CD14-positive monocyte (primary cell): ENCODE results near the gene GOLGA7B. TPM values are rescaled to one million over a fixed set of nuclear protein-coding genes. Genes with fewer than 3 reads are reported as not detected.

Experiments
- DNase-seq, 3 donors: peaks; one replicate each; pipeline ENCODE4 v3.0.0-alpha.2; 2011 to 2022
- H2AFZ ChIP-seq: 2 replicates; pipeline ENCODE4 v1.6.0; 2012; ENCODE audit warnings: mild to moderate bottlenecking, low read depth, low read length, inconsistent platforms; ENCODE audit not compliant: insufficient read depth, poor library complexity, severe bottlenecking
- H3K27ac ChIP-seq, 2 donors: 1 replicate in 1 of 2; 2 replicates in 1 of 2; pipeline ENCODE4 v1.5.1; 2012 to 2013; ENCODE audit warnings: low read length in 2 of 2, control low read depth in 1 of 2, inconsistent platforms in 1 of 2, low read depth in 1 of 2, mild to moderate bottlenecking in 1 of 2
- H3K27me3 ChIP-seq, 2 donors: one replicate each; pipeline versions ENCODE4 v1.6.0 to v1.6.1; 2011 to 2013; ENCODE audit warnings: low read length in 2 of 2; ENCODE audit not compliant: control insufficient read depth in 2 of 2, insufficient read depth in 2 of 2
- H3K36me3 ChIP-seq, 2 donors: replicated peaks in 1 of 2; 1 replicate in 1 of 2; 2 replicates in 1 of 2; pipeline versions ENCODE4 v1.5.1 to v1.6.1; 2012 to 2013; ENCODE audit warnings: low read length in 2 of 2, control low read depth in 1 of 2, inconsistent platforms in 1 of 2, mild to moderate bottlenecking in 1 of 2; ENCODE audit not compliant: insufficient read depth in 2 of 2, control insufficient read depth in 1 of 2
- H3K4me1 ChIP-seq, 2 donors: 1 replicate in 1 of 2; 2 replicates in 1 of 2; pipeline versions ENCODE4 v1.5.1 to v1.6.1; 2012 to 2013; ENCODE audit warnings: low read length in 2 of 2, control low read depth in 1 of 2, inconsistent platforms in 1 of 2, mild to moderate bottlenecking in 1 of 2, moderate library complexity in 1 of 2; ENCODE audit not compliant: insufficient read depth in 2 of 2, control insufficient read depth in 1 of 2
- H3K4me2 ChIP-seq: replicated peaks from 2 replicates; pipeline ENCODE3; 2012; ENCODE audit warnings: low read length, moderate library complexity, mild to moderate bottlenecking; ENCODE audit not compliant: poor library complexity, severe bottlenecking; ENCODE audit errors: extremely low read depth
- H3K4me3 ChIP-seq, 3 experiments: fragments of 200-600 bp in 1 of 3; sonication (generic) in 1 of 3; replicated peaks in 1 of 3; 1 replicate in 2 of 3; 2 replicates in 1 of 3; pipeline ENCODE4 v1.5.1; 2011 to 2013; ENCODE audit warnings: low read length in 3 of 3, mild to moderate bottlenecking in 3 of 3, control low read depth in 2 of 3, low read depth in 2 of 3, inconsistent platforms in 1 of 3, moderate library complexity in 1 of 3
- H3K79me2 ChIP-seq: 2 replicates; pipeline ENCODE4 v1.6.0; 2012; ENCODE audit warnings: mild to moderate bottlenecking, control low read depth, inconsistent platforms, low read length, moderate library complexity; ENCODE audit not compliant: insufficient read depth
- H3K9ac ChIP-seq: 2 replicates; pipeline ENCODE4 v1.6.0; 2017; ENCODE audit warnings: low read length, mild to moderate bottlenecking; ENCODE audit not compliant: insufficient read depth, poor library complexity, severe bottlenecking
- H3K9me3 ChIP-seq, 2 donors: replicated peaks in 1 of 2; 1 replicate in 1 of 2; 2 replicates in 1 of 2; pipeline versions ENCODE4 v1.5.1 to v1.6.1; 2012 to 2013; ENCODE audit warnings: low read length in 2 of 2, control low read depth in 1 of 2; ENCODE audit not compliant: control insufficient read depth in 1 of 2, insufficient read depth in 1 of 2
- H4K20me1 ChIP-seq: 2 replicates; pipeline ENCODE4 v1.6.0; 2012; ENCODE audit warnings: mild to moderate bottlenecking, low read length, control low read depth, moderate library complexity; ENCODE audit not compliant: insufficient read depth
- H3K27ac Mint-ChIP-seq, 7 donors: one replicate each; pipeline ENCODE4 v1.8.0; 2020; ENCODE audit warnings: mild to moderate bottlenecking in 7 of 7, mixed read lengths in 7 of 7, moderate library complexity in 6 of 7, inconsistent platforms in 2 of 7
- H3K27me3 Mint-ChIP-seq, 3 donors: one replicate each; pipeline ENCODE4 v1.8.0; 2021 to 2022; ENCODE audit warnings: low read depth in 3 of 3, mild to moderate bottlenecking in 3 of 3, mixed read lengths in 3 of 3, moderate library complexity in 3 of 3, inconsistent platforms in 1 of 3
- H3K36me3 Mint-ChIP-seq, 2 donors: one replicate each; pipeline ENCODE4 v1.8.0; 2020; ENCODE audit warnings: mixed read lengths in 2 of 2, inconsistent platforms in 1 of 2, mild to moderate bottlenecking in 1 of 2
- H3K4me1 Mint-ChIP-seq: one replicate; pipeline ENCODE4 v1.8.0; 2020; ENCODE audit warnings: mild to moderate bottlenecking, mixed read lengths
- H3K4me3 Mint-ChIP-seq, 2 donors: one replicate each; pipeline ENCODE4 v1.8.0; 2020; ENCODE audit warnings: mild to moderate bottlenecking in 2 of 2, mixed read lengths in 2 of 2, moderate library complexity in 1 of 2
- H3K9me3 Mint-ChIP-seq, 7 donors: one replicate each; pipeline ENCODE4 v1.8.0; 2020 to 2022; ENCODE audit warnings: mixed read lengths in 7 of 7, mild to moderate bottlenecking in 6 of 7, moderate library complexity in 6 of 7, inconsistent platforms in 2 of 7
- WGBS: methylation state at CpG from one replicate; pipeline ENCODE4 v1.1.5; 2013; ENCODE audit warnings: missing lambda C conversion rate; ENCODE audit not compliant: insufficient coverage; 5-methylcytosine and 5-hydroxymethylcytosine counted together
- intact Hi-C, 2 donors: fragments of 100-400 bp; cut with micrococcal nuclease; formaldehyde crosslinking; loops; one replicate each; pipeline versions ENCODE4 v1.15.0 to v1.15.1; 2023
- polyA plus RNA-seq, 3 donors: library from polyadenylated mRNA; depleted of rRNA in 1 of 3; unstranded in 2 of 3; stranded (reverse) in 1 of 3; fragments of 300-500 nt in 2 of 3; fragments of >200 nt in 1 of 3; fragmentation: Illumina TruSeq in 2 of 3; gene quantifications; 1 replicate in 2 of 3; 2 replicates in 1 of 3; pipeline ENCODE4 v1.2.3, GENCODE V29; 2012 to 2021
- TF ChIP-seq, protein P1 (sequence below): fragments of 200-600 bp; IDR thresholded peaks from one replicate; pipeline ENCODE4 v1.8.0; 2022; ENCODE audit warnings: antibody characterized with exemption, mild to moderate bottlenecking

The GOLGA7B gene
- polyA plus RNA-seq, 3 donors, result 0.03 TPM; not detected in 2

DNA sequence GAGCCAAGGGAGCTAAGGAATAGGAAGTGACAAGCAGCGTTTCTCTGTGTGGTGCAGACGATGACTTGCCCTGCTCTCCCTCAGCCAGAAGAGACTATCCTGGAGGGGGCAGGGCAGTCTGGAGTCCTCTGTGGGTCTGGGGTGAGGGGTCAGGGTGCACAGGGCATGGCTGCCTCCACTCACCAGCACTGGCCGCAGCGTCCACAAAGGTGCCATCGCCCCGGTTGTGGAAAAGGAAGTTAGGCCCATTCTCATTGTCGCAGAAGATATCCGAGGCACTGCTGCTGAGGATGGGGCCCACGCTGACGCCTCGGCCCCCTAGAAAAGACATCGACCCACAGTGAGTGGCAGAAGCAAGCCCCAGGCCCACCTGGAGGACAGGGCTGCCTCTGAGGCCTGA lies 58.2 kb downstream of the GOLGA7B start:
- H3K9me3 ChIP-seq, result no peaks in the 10 kb centered on the region
- intact Hi-C loops, result no loop called here
- Mint-ChIP-seq H3K36me3 (no peaks in the 10 kb centered on the region), H3K27ac (no peak overlapping the region), H3K9me3 (peaks cover 0 to 1% (median 0%) of the 10 kb centered on the region in 7 donors), H3K4me1 (no peaks in the 10 kb centered on the region), H3K4me3 (no peak overlapping the region), H3K27me3 (peaks cover 11 to 27% (median 27%) of the 10 kb centered on the region in 3 donors)
- no peaks in the 10 kb centered on the region for H4K20me1 ChIP-seq
- peaks cover 0 to 3% of the 10 kb centered on the region in 2 donors for H3K27me3 ChIP-seq
- no peaks in the 10 kb centered on the region for H3K4me1 ChIP-seq
- H3K4me2 ChIP-seq, result no peak overlapping the region
- WGBS, result 91% methylated on average over 10 of the region's 12 CpGs
- no peak for DNase-seq
- H2AFZ ChIP-seq, result no peak overlapping the region
- H3K27ac ChIP-seq, result no peak overlapping the region
- no peak overlapping the region for H3K4me3 ChIP-seq
- H3K36me3 ChIP-seq, result no peaks in the 10 kb centered on the region
- H3K9ac ChIP-seq, result no peak overlapping the region
- H3K79me2 ChIP-seq, result no peaks in the 10 kb centered on the region
- TF ChIP-seq, protein P1, sequence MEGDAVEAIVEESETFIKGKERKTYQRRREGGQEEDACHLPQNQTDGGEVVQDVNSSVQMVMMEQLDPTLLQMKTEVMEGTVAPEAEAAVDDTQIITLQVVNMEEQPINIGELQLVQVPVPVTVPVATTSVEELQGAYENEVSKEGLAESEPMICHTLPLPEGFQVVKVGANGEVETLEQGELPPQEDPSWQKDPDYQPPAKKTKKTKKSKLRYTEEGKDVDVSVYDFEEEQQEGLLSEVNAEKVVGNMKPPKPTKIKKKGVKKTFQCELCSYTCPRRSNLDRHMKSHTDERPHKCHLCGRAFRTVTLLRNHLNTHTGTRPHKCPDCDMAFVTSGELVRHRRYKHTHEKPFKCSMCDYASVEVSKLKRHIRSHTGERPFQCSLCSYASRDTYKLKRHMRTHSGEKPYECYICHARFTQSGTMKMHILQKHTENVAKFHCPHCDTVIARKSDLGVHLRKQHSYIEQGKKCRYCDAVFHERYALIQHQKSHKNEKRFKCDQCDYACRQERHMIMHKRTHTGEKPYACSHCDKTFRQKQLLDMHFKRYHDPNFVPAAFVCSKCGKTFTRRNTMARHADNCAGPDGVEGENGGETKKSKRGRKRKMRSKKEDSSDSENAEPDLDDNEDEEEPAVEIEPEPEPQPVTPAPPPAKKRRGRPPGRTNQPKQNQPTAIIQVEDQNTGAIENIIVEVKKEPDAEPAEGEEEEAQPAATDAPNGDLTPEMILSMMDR, result no peak

DNA sequence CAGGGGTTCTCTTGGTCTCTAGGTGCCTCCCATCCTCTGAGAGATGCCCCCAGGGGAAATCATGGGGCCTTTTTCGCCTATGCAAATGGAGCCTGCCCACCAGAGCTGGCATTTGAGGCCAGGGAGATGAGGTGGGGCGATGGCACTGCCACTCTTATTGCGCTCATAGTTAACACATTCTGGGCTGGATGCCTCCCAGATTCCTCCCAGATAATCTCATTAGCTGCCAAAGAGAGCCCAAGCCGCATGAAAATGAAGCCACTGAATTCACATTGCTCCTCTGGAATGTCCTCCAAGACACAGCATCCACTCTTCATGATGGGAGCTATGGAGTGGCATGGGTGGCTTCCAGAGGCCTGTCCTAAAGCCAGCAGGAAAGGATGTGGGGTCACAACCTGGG lies 61.0 kb downstream of the GOLGA7B start:
- Histone ChIP-seq H3K9me3 (no peaks in the 10 kb centered on the region), H3K4me1 (no peaks in the 10 kb centered on the region), H3K4me2 (no peak overlapping the region), H3K27me3 (peaks cover 0 to 3% of the 10 kb centered on the region in 2 donors), H3K27ac (no peak overlapping the region), H4K20me1 (no peaks in the 10 kb centered on the region), H2AFZ (no peak overlapping the region), H3K9ac (no peak overlapping the region), H3K36me3 (no peaks in the 10 kb centered on the region), H3K4me3 (no peak overlapping the region), H3K79me2 (no peaks in the 10 kb centered on the region)
- intact Hi-C loops, result no loop called here
- H3K27ac Mint-ChIP-seq, result no peak overlapping the region
- TF ChIP-seq, protein P1, result no peak
- DNase-seq, result no peak
- 79% methylated on average over 2 of the region's 4 CpGs for WGBS
- no peaks in the 10 kb centered on the region for H3K4me1 Mint-ChIP-seq
- peaks cover 10 to 22% (median 21%) of the 10 kb centered on the region in 3 donors for H3K27me3 Mint-ChIP-seq
- H3K9me3 Mint-ChIP-seq, result peaks cover 0 to 3% (median 0%) of the 10 kb centered on the region in 7 donors
- H3K36me3 Mint-ChIP-seq, result no peaks in the 10 kb centered on the region
- no peak overlapping the region for H3K4me3 Mint-ChIP-seq
